DMS53 treated with DMSO at 0.1 percent for 48 hours (cell line): Measurements from ENCODE around the gene SLC35F5.

Experiments
- DNase-seq: peaks from one replicate; lab custom pipeline; 2025; ENCODE audit not compliant: unreplicated experiment; lab: John Stamatoyannopoulos, UW

The SLC35F5 gene, protein sequence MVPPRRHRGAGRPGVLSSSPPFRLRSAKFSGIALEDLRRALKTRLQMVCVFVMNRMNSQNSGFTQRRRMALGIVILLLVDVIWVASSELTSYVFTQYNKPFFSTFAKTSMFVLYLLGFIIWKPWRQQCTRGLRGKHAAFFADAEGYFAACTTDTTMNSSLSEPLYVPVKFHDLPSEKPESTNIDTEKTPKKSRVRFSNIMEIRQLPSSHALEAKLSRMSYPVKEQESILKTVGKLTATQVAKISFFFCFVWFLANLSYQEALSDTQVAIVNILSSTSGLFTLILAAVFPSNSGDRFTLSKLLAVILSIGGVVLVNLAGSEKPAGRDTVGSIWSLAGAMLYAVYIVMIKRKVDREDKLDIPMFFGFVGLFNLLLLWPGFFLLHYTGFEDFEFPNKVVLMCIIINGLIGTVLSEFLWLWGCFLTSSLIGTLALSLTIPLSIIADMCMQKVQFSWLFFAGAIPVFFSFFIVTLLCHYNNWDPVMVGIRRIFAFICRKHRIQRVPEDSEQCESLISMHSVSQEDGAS

DNA sequence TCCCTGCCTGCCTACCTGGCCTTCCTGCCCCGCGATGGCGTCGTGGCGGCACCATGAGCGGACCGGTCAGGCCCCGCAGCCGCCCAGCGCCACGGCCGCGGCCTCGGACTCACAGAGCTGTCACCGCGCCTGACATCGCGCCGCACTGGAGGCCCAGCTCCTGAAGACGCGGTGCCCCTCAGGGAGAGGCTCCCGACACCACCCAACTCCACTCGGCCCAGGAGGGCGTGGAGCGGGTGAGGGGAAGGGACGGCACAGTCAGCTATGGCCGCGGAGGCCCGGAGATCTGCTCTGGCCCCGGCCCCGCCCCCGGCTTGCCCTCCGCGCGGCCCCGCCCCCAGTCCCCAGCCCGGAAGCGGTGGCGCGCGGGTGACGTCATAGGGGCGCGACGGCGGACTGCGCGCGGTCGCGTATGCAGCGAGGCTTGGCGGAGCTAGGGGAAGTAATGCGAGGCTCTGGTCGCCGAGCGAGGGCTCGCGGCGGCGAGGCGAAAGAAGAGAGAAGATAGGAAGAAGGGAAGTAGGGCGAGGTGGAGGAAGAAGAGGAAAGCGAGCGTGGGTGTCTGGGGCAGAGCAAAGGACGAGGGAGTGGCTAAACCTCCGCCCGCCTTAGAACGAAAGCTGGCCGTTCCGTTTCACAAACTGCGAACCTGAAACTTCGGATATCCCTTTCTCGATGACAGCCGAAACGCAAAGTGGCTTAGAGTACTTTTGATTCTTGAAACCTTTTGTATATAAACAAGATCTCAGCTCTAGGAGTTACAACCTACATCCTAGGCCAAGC lies at the start of gene SLC35F5:
TSS of gene SLC35F5 (minus strand) at position 288 of the 783 bp plus-strand sequence. CDS start at position 55, 233 bp downstream.
- DNase-seq, result peak; percentile 87

DNA sequence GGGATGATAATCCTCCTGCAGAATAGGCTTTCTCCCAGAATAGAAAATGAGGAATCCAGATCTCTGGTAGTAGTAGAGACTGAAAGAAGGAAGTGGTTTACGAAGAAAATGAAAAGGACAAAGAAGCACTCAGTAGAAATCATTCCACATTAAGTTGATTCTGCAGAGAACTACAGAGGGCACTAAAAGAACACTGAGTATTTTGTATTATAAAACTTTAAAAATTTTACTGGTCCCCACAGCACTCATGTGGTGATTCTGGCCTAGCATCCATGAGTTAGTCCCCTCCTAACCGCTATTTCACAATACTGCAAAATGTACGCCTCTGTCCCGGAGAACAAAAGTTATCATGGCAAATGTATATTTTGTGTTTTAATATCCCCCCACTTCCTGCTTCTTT lies 42.9 kb upstream of the SLC35F5 start:
- DNase-seq, result no peak

DNA sequence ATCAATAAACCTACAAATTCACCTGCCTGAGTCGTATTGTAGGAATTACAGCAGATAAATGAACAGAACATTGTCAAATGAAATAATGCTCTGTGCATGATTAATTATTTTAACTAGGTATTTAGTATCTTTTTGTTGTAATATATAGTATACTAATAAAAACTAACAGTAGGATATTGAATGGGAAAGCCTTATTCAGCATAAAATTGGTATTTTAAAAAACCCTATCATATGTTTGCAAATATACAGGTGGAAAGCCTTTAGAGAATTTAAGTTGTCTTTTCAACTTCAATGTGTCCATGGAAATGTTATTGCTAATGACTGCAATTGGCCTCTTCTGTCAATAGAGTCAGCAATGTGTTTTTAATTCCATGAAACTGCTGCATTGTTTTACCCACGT lies 40.8 kb upstream of the SLC35F5 start:
- DNase-seq, result no peak

- no peak for DNase-seq
Measured at GRCh38 chr2:113796592-113797175, 40.2 kb upstream of the SLC35F5 start.

GRCh38 chr2:113795405-113795920 lies 39.0 kb upstream of the SLC35F5 start:
- DNase-seq, result no peak

DNA sequence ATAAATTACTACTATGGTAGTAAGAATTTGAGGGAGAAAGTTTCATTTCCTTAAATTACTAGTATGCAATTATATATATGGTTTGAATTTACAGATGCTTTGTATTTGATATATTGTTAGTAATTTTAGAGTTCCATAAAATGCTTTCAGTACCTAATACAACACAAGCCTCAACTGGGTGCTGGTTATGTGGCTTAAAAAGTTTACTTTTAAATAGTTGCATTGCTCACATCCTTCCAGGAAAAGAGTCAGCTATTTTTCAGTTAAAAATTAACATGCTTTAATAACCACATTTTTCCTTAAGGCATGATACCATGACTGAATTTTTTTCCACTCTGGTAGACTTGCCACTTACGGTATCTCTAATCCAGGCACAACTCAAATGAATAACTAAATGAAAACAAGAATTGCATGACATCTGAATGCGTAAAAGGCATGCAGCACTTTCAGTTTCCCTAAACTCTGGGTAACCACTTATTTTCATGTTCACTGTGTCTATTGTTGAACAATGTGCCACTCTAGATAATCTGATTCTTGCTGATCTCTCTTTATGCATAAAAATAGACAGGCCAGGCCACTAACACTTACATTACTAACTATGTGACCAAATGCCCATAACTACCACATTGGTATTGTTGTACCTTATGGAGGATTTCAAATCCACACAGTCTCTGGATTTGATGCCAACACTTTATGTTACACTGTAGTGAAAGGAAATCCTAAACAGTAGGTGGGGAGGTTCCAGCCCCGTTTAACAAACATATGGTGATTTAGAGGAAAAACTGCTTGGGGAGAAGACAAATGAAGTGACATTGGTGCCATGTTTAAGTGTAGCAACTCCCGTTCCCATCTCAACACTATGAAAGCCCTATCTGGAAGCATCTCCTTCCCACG lies 35.5 kb upstream of the SLC35F5 start:
- no peak for DNase-seq

DNA sequence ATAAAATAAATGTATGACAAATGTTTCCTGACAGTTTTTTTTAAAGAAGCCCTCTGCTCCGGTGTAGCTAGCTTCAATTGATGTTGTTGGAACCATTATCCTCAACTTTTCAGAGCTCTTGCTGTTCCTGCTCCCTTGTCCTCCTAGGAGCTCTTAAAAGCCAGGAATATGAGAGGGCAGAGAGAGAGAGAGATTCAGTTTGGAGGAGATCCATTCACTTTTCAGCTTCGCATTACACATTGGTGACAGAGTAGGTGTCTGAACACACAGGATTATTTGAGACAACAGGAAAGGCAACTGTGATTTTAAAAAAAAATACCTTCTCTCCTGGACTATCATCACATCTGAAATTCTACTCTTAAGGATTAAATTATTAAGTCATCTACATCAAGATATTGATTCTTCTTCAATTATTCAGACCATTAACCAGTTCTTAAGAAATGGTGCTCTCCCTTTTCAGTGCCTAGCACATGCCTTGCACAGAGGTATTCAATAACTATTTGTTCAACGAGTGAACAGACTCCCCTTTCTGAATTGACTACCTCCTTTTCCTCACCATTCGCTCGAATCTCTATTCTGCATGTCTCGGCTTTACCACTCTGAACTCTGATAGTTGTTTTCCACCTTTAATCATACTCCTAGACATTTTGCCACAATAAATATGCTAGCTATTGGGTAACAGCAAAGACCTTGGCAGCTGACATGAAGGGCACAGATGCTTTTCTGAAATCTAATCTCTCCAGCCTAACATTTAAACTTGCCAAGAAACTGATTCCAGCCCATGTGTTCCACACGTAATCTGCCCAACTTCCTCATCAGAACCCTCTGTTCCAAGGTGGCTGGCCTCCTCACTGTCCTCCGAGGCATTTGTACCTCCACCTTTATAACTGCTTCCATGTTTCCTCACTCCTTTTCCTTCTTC lies 28.6 kb upstream of the SLC35F5 start:
- DNase-seq, result no peak

- DNase-seq, result no peak
Measured at GRCh38 chr2:113780472-113780871, 24.0 kb upstream of the SLC35F5 start.

DNA sequence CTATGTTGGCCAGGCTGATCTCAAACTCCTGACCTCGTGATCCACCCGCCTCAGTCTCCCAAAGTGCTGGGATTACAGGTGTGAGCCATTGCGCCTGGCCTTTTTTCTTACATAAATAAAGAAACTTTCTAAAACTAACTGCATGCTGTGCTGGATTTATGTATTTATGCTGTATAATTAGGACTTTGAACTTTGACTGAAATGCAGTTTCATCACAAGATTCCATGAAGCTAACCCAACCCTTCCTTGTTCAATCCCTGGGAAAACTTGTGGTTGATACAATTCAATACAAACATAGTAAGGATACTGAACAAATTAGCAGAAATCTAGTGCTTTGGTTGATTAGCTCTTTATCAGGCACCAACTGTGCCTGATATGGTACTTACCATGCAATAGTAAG lies 20.9 kb upstream of the SLC35F5 start:
- no peak for DNase-seq

DNA sequence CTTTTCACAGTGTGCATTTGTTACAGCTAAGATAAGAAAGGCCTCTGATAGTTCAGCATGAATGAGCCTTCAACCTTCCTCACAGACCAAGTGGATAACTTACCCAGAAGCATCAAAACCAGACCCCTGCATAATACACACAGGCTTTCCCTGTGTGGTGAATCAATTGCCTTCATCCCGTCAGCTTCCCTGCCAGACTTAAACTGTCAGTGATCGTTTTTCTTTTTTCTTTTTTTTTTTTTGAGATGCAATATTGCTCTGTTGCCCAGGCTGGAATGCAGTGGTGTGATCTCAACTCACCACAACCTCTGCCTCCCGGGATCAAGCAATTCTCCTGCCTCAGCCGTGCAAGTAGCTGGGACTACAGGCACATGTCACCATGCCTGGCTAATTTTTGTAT lies 20.5 kb upstream of the SLC35F5 start:
- DNase-seq, result no peak

DNA sequence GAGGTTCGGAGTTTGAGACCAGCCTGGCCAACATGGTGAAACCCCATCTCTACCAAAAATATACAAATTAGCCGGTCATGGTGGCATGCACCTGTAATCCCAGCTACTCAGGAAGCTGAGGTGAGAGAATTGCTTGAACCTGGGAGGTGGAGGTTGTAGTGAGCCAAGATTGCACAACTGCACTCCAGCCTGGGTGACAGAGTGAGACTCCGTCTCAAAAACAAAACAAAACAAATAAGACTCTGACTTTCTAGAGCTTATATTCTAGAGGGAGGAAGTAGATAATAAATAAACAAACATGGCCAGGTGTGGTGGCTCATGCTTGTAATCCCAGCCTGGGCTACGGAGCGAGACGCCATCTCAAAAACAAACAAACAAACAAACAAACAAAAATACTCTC lies 18.2 kb upstream of the SLC35F5 start:
- peak; percentile 40 for DNase-seq

GRCh38 chr2:113770929-113771328 lies 14.5 kb upstream of the SLC35F5 start:
- no peak for DNase-seq

DNA sequence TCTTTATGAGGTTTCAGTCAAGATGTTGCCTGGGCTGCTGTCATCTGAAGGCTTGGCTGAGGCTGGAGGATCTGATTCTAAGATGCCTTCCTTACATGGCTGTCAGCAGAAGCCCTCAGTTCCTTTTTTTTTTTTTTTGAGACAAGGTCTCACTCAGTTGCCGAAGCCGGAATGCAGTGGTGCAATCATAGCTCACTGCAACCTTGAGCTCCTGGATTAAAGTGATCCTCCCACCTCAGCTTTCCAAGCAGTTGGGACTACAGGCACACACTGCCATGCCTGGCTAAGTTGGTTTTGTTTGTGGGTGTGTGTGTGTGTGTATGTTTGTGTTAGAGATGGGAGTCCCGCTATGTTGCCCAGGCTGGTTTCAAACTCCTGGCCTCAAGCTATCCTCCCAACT lies 13.1 kb upstream of the SLC35F5 start:
- no peak for DNase-seq

- no peak for DNase-seq
Measured at GRCh38 chr2:113768770-113769169, 12.3 kb upstream of the SLC35F5 start.

DNA sequence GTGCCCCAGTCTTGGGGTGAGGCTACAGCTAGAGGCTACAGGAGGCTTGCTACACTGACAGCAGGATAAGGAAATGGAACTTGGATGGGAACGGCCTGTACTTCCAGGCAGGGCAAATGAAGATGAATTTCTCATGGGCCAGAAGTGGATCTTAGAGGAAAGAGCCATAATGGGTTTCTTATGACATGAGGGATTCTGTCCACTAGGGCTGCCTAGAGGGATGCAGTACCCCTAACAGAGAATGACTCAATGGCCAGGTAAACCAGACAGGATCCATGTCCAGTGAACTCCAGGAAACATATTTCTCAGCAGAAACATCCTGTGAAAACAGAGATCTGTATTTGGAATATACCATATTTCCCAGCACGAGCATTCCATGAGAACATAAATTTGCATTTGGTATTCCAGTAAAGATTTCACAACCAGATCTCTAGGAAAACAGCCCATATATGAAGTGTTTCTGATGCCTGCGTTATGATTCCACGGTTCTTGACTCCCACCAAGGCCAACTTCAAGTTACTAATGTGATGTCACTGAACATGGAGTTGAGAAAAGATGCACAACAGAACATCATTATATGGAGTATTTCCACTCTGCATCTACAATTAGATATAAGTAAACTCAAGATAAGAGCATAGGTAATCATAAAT lies 11.5 kb upstream of the SLC35F5 start:
- no peak for DNase-seq

GRCh38 chr2:113765276-113765675 lies 8.8 kb upstream of the SLC35F5 start:
- no peak for DNase-seq

GRCh38 chr2:113762377-113763118 lies 6.1 kb upstream of the SLC35F5 start:
- no peak for DNase-seq

DNA sequence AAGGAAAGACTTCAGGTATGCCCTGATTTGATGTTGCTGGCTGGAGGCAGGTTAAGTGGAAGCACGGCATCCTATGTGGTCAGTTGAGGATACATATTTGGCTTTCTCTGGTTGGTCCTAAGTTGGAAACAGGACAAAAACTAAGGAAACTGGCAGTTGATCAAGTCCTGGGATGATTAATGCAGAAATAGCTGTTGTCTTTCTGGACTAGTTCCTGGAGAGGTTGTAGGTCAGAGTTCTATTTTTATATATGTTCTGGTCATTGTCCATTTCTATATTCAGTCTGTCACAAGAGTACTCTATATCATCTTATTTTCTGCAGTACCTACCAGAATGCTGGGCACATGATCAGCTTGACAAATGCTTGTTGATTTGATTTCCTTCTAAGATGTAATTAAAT lies 4.0 kb upstream of the SLC35F5 start:
- DNase-seq, result no peak
